Nephron progenitor cell (in vitro differentiated cells): ENCODE data around the gene HDAC4.

Source experiments
- DNase-seq: peaks from one replicate; pipeline ENCODE4 v3.0.0; 2021
- H3K27ac Mint-ChIP-seq: 2 replicates; pipeline ENCODE4 v1.8.0; 2021; ENCODE audit warnings: mild to moderate bottlenecking, moderate library complexity, mixed read lengths
- H3K27me3 Mint-ChIP-seq: 2 replicates; pipeline ENCODE4 v1.8.0; 2021; ENCODE audit warnings: mild to moderate bottlenecking, low read depth, mixed read lengths; ENCODE audit not compliant: poor library complexity
- H3K36me3 Mint-ChIP-seq: 2 replicates; pipeline ENCODE4 v1.8.0; 2021; ENCODE audit warnings: low read depth, mixed read lengths
- H3K4me1 Mint-ChIP-seq: 2 replicates; pipeline ENCODE4 v1.8.0; 2021; ENCODE audit warnings: mixed read lengths
- H3K4me3 Mint-ChIP-seq: 2 replicates; pipeline ENCODE4 v1.8.0; 2021; ENCODE audit warnings: mild to moderate bottlenecking, moderate library complexity, mixed read lengths
- H3K9me3 Mint-ChIP-seq: 2 replicates; pipeline ENCODE4 v1.8.0; 2021; ENCODE audit warnings: mild to moderate bottlenecking, moderate library complexity, mixed read lengths
- TF ChIP-seq, protein P1 (sequence below): fragments of 200-600 bp; sonication (generic); IDR thresholded peaks from 2 replicates; pipeline ENCODE4 v1.5.0; 2021; ENCODE audit warnings: antibody characterized with exemption

Gene HDAC4

DNA sequence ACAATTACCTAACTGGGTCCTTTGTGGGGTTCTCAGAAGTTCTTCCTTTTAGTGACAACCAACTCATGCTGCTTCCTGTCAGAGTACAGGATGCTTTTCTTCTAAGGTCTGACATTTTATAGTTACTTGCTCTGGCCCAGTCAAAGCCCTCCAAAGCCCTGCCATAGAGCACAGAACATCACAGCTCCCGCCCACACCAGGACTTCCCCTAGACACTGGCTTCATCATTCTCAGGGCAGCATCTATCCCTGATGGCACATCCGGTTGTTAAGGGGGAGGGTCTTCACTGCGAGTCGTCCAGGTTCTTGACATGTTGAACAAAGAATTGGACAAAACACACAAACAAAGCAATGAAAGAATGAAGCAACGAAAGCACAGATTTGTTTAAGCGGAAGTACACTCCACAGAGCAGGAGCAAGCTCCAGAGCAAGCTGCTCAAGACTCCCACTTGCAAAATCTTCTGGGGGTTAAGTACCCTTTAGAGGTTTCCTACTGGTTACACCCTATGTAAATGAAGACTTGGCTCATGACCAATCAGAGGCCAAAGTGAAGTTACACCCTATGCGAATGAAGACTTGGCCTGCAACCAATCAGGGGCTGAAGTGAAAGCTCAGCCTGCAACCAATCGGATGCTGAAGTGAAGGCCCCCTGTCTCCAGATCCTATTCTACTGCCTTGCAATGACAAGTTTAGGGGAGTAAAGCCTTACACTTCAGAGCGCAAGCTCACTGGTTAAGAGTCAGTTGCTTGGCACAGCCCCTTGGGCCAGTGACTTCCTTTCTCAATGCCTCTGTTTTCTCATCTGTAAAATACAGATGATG lies 79.0 kb downstream of the HDAC4 start:
- Mint-ChIP-seq H3K36me3 (peaks cover 77% of the 10 kb centered on the region), H3K27me3 (no peaks in the 10 kb centered on the region), H3K4me1 (peaks cover 65% of the 10 kb centered on the region), H3K27ac (peak overlapping the region; percentile 38), H3K4me3 (no peak overlapping the region), H3K9me3 (peaks cover 21% of the 10 kb centered on the region)
- TF ChIP-seq, protein P1, sequence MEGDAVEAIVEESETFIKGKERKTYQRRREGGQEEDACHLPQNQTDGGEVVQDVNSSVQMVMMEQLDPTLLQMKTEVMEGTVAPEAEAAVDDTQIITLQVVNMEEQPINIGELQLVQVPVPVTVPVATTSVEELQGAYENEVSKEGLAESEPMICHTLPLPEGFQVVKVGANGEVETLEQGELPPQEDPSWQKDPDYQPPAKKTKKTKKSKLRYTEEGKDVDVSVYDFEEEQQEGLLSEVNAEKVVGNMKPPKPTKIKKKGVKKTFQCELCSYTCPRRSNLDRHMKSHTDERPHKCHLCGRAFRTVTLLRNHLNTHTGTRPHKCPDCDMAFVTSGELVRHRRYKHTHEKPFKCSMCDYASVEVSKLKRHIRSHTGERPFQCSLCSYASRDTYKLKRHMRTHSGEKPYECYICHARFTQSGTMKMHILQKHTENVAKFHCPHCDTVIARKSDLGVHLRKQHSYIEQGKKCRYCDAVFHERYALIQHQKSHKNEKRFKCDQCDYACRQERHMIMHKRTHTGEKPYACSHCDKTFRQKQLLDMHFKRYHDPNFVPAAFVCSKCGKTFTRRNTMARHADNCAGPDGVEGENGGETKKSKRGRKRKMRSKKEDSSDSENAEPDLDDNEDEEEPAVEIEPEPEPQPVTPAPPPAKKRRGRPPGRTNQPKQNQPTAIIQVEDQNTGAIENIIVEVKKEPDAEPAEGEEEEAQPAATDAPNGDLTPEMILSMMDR = no peak
- no peak for DNase-seq

DNA sequence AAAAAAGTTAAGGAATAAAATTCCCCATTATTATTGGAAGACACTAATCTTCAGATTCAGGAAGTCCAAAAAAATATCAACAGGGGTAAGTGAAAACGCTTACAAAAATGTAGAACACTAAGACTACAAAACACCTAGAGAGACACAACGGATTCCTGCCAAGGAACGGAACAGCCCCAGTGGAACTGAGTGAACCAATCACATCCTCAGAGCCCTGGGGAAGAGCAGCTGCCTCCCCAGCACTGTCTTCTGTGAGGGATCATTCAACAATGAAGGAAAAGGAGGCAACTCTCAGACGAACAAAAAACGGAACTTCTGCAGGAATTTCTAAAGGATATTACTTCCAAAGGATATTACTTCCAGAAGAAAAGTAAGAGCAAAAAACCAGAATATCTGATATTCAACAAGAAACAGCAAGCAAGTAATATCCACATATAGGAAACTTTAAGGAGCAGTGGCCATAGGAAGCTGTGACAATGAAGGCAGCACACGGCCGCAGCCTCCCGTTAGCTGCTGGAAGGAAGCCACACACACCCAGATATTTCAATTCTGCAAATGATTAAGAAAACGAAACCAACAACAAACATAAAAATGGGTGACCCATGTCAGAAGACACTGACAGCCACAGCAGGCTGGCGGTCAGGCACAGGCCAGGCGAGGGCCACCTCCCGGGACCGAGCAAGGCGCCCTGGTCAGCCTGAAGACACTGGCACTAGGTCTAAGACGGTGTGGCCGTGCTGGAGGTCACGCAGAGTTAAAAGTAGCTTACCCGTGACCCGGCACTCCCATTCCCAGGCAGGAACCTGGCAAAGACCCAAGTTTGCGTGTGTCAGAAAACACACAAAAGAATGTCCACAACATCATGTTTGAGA lies 81.8 kb downstream of the HDAC4 start:
- no peak for DNase-seq
- H3K27me3 Mint-ChIP-seq = peaks cover under 1% of the 10 kb centered on the region
- H3K9me3 Mint-ChIP-seq = peaks cover 44% of the 10 kb centered on the region
- H3K4me3 Mint-ChIP-seq = no peak overlapping the region
- H3K4me1 Mint-ChIP-seq = peaks cover 47% of the 10 kb centered on the region
- H3K36me3 Mint-ChIP-seq = peaks cover 84% of the 10 kb centered on the region
- TF ChIP-seq, protein P1 = no peak
- peak overlapping the region; percentile 98 for H3K27ac Mint-ChIP-seq

DNA sequence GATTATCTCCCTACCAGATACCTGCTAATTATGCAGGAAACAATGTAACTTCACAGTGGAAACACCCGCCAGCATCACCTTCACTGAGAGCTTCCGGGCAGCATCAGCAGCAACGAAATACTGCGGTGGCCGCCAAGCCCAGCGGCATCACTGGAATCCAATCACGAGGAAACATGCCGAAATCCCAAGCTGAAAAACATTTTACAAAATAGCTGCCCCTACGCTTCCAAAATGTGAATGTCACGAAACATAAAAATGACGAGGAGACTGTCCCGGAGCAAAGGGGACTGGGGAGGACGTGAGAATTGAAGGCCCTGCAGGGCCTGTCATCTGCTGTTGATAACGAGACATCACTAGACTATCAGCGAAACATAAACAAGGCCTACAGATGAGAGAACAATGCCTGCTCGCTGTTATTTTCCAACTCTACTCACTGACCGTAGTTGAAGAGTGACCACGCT lies 82.6 kb downstream of the HDAC4 start:
- peaks cover 52% of the 10 kb centered on the region for H3K9me3 Mint-ChIP-seq
- peak overlapping the region; percentile 35 for H3K27ac Mint-ChIP-seq
- peaks cover 3% of the 10 kb centered on the region for H3K27me3 Mint-ChIP-seq
- no peak for DNase-seq
- TF ChIP-seq, protein P1 = no peak
- peaks cover 48% of the 10 kb centered on the region for H3K4me1 Mint-ChIP-seq
- no peak overlapping the region for H3K4me3 Mint-ChIP-seq
- peaks cover 85% of the 10 kb centered on the region for H3K36me3 Mint-ChIP-seq

DNA sequence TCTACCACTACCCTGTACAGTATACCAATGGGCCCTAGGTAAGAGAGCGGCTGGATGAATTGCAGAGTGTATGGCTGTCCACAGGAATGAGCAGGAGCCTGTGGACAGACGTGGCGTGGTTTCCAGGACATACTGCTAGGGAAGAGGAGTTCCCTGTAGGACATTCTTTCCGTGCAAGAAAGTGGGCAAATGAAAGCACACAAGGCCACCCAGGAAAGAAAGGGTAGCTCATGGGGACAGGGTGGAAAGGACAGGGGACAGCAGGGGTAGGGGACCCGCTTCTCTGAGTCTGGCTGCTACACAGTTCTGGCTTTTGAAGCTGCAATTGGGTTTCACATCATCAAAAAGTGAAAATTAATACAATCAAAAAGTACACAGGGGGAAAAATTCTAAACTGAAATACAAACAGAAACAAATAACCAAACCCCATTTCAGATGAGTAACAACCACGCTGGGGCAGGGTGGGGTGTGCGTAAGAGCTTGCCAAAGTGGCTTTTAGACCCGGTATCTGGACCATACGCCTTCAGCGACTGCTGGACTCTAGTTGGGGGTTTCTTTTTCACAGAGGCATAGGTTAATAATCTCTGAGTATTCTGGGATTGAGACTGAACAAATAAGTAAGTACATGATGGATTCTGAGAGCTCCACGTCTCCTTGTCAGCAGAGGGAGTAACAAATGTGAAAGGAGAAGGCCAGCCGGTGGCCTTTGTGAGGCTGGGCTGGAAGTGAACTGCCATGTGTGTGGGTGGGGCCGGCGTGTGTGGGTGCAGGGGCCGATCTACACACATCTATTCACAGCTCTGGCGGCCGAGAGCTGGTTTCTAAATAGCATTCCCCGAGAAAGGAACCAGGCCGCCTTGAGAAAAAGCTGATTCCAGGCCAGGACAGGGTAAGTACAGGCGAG lies 84.0 kb downstream of the HDAC4 start:
- peaks cover 71% of the 10 kb centered on the region for H3K36me3 Mint-ChIP-seq
- H3K27ac Mint-ChIP-seq = peak overlapping the region; percentile 17
- H3K4me3 Mint-ChIP-seq = no peak overlapping the region
- peaks cover 50% of the 10 kb centered on the region for H3K4me1 Mint-ChIP-seq
- peaks cover 49% of the 10 kb centered on the region for H3K9me3 Mint-ChIP-seq
- TF ChIP-seq, protein P1 = no peak
- H3K27me3 Mint-ChIP-seq = peaks cover 3% of the 10 kb centered on the region
- no peak for DNase-seq

DNA sequence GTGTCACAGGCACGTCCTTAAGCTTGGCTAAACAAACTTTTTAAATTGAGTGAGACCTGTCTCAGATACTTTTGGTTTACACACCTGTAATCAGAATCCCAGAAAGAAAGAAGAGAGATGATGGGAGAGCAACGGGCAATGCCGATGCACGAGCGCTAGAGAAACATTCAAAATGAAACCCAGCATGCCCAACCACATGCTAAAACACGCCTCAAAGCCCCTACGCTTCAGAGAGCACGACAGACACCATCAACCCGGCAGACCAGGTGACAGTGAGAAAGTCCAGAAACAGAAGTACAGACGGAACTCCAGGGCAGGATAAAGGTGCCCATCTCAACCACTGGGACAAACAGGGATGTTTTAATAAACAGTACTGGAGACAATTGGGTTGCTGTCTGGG lies 85.5 kb downstream of the HDAC4 start:
- H3K27me3 Mint-ChIP-seq = peaks cover 3% of the 10 kb centered on the region
- TF ChIP-seq, protein P1 = no peak
- H3K4me3 Mint-ChIP-seq = no peak overlapping the region

More for the DNA sequence above, 85.5 kb downstream of the HDAC4 start:
- Mint-ChIP-seq H3K36me3 (peaks cover 59% of the 10 kb centered on the region), H3K9me3 (peaks cover 45% of the 10 kb centered on the region), H3K4me1 (peaks cover 57% of the 10 kb centered on the region), H3K27ac (no peak overlapping the region)
- no peak for DNase-seq
